ENCODE results near the gene CENPO.
A peak's percentile ranks its signal among the peaks of the same experiment; 100 is the strongest.

The CENPO gene

DNA sequence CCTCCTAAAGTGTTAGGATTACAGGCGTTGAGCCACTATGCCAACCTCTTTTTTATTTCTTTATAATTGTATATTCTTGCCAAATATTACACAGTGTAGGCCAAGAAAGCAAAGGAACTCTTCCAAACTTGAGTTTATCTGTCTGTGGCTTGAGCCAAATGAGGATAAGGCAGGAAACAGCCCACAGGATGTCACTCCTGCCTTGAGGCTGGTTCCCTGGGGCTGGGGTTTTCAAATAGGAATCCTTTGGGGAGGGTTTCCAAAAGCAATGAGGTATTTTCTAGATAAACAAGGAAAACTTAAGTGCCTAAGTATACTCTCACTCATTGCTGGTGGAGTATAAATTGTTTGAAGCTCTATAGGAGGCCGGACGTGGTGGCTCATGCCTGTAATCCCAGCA is 70.4 kb downstream of the CENPO start:
- TF ChIP-seq CTCF (IDR thresholded peaks at IDR 0.05), result no peak
- DNase-seq (ENCODE audit: low spot score), result no peak
- no peak overlapping the region for H3K27ac ChIP-seq
- H3K4me3 ChIP-seq, result no peak overlapping the region

DNA sequence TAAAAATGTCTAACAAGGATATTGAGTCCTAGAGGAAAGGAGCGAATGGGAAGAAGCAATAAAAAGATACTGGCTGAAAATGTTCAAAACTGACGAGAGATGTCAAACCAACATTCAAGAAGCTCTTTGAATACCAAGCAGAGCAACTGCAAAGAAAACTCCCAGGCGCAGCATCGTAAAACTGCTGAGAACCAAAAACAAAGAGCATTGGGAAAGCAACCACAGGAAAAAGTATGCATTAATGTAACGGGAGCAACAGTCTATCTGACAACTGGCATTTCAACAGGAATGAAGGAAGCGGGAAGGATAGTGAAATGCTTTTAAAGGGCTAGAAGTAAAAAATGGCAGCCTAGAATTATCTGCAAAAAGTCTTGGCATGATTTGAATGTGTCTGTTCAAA is 73.7 kb downstream of the CENPO start:
- no peak for TF ChIP-seq CTCF (IDR thresholded peaks at IDR 0.05)
- Histone ChIP-seq H3K27ac (no peak overlapping the region), H3K4me3 (no peak overlapping the region)
- no peak for DNase-seq (ENCODE audit: low spot score)

DNA sequence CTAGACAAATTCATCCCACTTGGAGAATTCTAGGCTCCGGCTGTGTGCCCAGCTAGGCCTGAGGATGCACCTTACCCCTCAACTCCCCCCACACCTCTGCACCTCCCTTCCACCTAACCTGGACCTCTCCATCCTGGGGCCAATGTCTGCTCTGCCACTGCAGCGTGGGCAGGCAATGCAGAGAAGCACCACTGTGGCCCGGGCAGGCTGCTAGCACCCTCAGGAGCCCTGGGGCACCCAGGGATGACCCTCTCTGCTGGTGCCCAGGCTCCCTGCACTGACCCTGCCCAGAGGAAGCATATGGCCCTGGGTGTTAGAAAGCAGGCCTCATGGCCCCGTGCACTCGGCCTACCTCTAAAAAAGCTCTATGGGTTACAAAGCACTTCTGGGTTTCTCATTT is 77.2 kb downstream of the CENPO start:
- no peak for DNase-seq (ENCODE audit: low spot score)
- Histone ChIP-seq H3K27ac (no peak overlapping the region), H3K4me3 (no peak overlapping the region)
- no peak for TF ChIP-seq CTCF (IDR thresholded peaks at IDR 0.05)

GRCh38 chr2:24870891-24871705 is 77.9 kb downstream of the CENPO start:
- no peak for TF ChIP-seq CTCF (IDR thresholded peaks at IDR 0.05)
- Histone ChIP-seq H3K27ac (peak overlapping the region in 1 of 2 donors; percentile 28), H3K4me3 (no peak overlapping the region)
- DNase-seq (ENCODE audit: low spot score), result no peak

- no peak for TF ChIP-seq CTCF (IDR thresholded peaks at IDR 0.05)
- no peak for DNase-seq (ENCODE audit: low spot score)
- Histone ChIP-seq H3K27ac (peak overlapping the region in 1 of 2 donors; percentile 39), H3K4me3 (no peak overlapping the region)
Measured at GRCh38 chr2:24871852-24872333, 78.7 kb downstream of the CENPO start.
